ENCODE results near the gene MTM1.

Gene MTM1

GRCh38 chrX:150548251-150548650, 20.2 kb upstream of the MTM1 start:
- no peak overlapping the region for H3K27ac ChIP-seq (ENCODE audit: low read depth, low read length)
- H3K9me3 ChIP-seq (ENCODE audit: insufficient read depth, low read length) = no peaks in the 10 kb centered on the region
- no peaks in the 10 kb centered on the region for H3K36me3 ChIP-seq (ENCODE audit: low read length)
- H3K9ac ChIP-seq (ENCODE audit: low read length) = no peak overlapping the region
- H3K9me2 ChIP-seq (replicated peaks; ENCODE audit: insufficient read depth, low read length) = no peaks in the 10 kb centered on the region
- no peaks in the 10 kb centered on the region for H4K20me1 ChIP-seq (ENCODE audit: low read depth, low read length)
- H3K79me2 ChIP-seq (ENCODE audit: insufficient read depth, low read length) = no peaks in the 10 kb centered on the region
- no peaks in the 10 kb centered on the region for H3F3A ChIP-seq (ENCODE audit: insufficient read depth)
- no peak overlapping the region for H3K4me3 ChIP-seq (ENCODE audit: insufficient read depth, low read length, poor library complexity, severe bottlenecking)
- H2AFZ ChIP-seq (ENCODE audit: low read depth, low read length, severe bottlenecking) = no peak overlapping the region
- no peak overlapping the region for H3K4me2 ChIP-seq (ENCODE audit: low read depth, low read length, poor library complexity, severe bottlenecking)
- no peak for TF ChIP-seq EZH2phosphoT487 (conservative IDR thresholded peaks at IDR 0.05; ENCODE audit: low read length)
- no peak for TF ChIP-seq CTCF (IDR thresholded peaks at IDR 0.05; ENCODE audit: insufficient read depth, low read length, poor library complexity, severe bottlenecking)
- H3K27me3 ChIP-seq (ENCODE audit: low read length) = no peaks in the 10 kb centered on the region

GRCh38 chrX:150548684-150549083, 19.7 kb upstream of the MTM1 start:
- Histone ChIP-seq H3K79me2 (ENCODE audit: insufficient read depth, low read length) (no peaks in the 10 kb centered on the region), H3K9me3 (ENCODE audit: insufficient read depth, low read length) (no peaks in the 10 kb centered on the region), H3K4me3 (ENCODE audit: insufficient read depth, low read length, poor library complexity, severe bottlenecking) (no peak overlapping the region), H3K27me3 (ENCODE audit: low read length) (no peaks in the 10 kb centered on the region), H3K36me3 (ENCODE audit: low read length) (no peaks in the 10 kb centered on the region), H3K27ac (ENCODE audit: low read depth, low read length) (no peak overlapping the region), H4K20me1 (ENCODE audit: low read depth, low read length) (no peaks in the 10 kb centered on the region), H3F3A (ENCODE audit: insufficient read depth) (no peaks in the 10 kb centered on the region), H3K4me2 (ENCODE audit: low read depth, low read length, poor library complexity, severe bottlenecking) (no peak overlapping the region), H3K9me2 (replicated peaks; ENCODE audit: insufficient read depth, low read length) (no peaks in the 10 kb centered on the region), H3K9ac (ENCODE audit: low read length) (no peak overlapping the region), H2AFZ (ENCODE audit: low read depth, low read length, severe bottlenecking) (no peak overlapping the region)
- no peak for TF ChIP-seq EZH2phosphoT487 (conservative IDR thresholded peaks at IDR 0.05; ENCODE audit: low read length)
- no peak for TF ChIP-seq CTCF (IDR thresholded peaks at IDR 0.05; ENCODE audit: insufficient read depth, low read length, poor library complexity, severe bottlenecking)

GRCh38 chrX:150551963-150552362, 16.5 kb upstream of the MTM1 start:
- no peaks in the 10 kb centered on the region for H3K36me3 ChIP-seq (ENCODE audit: low read length)
- no peak for TF ChIP-seq EZH2phosphoT487 (conservative IDR thresholded peaks at IDR 0.05; ENCODE audit: low read length)
- TF ChIP-seq CTCF (IDR thresholded peaks at IDR 0.05; ENCODE audit: insufficient read depth, low read length, poor library complexity, severe bottlenecking) = no peak
- no peaks in the 10 kb centered on the region for H3K79me2 ChIP-seq (ENCODE audit: insufficient read depth, low read length)
- no peak overlapping the region for H3K27ac ChIP-seq (ENCODE audit: low read depth, low read length)
- no peaks in the 10 kb centered on the region for H3F3A ChIP-seq (ENCODE audit: insufficient read depth)
- H2AFZ ChIP-seq (ENCODE audit: low read depth, low read length, severe bottlenecking) = no peak overlapping the region
- no peaks in the 10 kb centered on the region for H3K9me3 ChIP-seq (ENCODE audit: insufficient read depth, low read length)
- H3K4me2 ChIP-seq (ENCODE audit: low read depth, low read length, poor library complexity, severe bottlenecking) = no peak overlapping the region
- H3K4me3 ChIP-seq (ENCODE audit: insufficient read depth, low read length, poor library complexity, severe bottlenecking) = no peak overlapping the region
- no peak overlapping the region for H3K9ac ChIP-seq (ENCODE audit: low read length)
- no peaks in the 10 kb centered on the region for H3K27me3 ChIP-seq (ENCODE audit: low read length)
- no peaks in the 10 kb centered on the region for H4K20me1 ChIP-seq (ENCODE audit: low read depth, low read length)
- H3K9me2 ChIP-seq (replicated peaks; ENCODE audit: insufficient read depth, low read length) = no peaks in the 10 kb centered on the region

All from SU-DHL-6 (cell line).